Renal cortex interstitium (tissue), 11 donors: ENCODE measurements around the gene NALCN. TPM values are rescaled to one million over a fixed set of nuclear protein-coding genes. Genes with fewer than 3 reads are reported as not detected.

Source experiments
- DNase-seq, 11 donors: peaks; one replicate each; pipeline ENCODE4 v3.0.0-alpha.2; 2013; ENCODE audit warnings: low read depth in 9 of 11, low spot score in 4 of 11; ENCODE audit errors: extremely low read depth in 1 of 11
- polyA plus RNA-seq, 3 donors: library from polyadenylated mRNA; unstranded; fragments of 120-200 nt; gene quantifications; one replicate each; pipeline ENCODE4 v1.2.1, GENCODE V29; 2013; ENCODE audit not compliant: insufficient read length in 3 of 3

Gene NALCN
- polyA plus RNA-seq, 3 donors, result 0.92 to 1.5 (median 1.2) TPM

- DNase-seq, result no peak
Observed at GRCh38 chr13:101157261-101157660, 259.0 kb downstream of the NALCN start.

GRCh38 chr13:101155920-101156319, 260.4 kb downstream of the NALCN start:
- DNase-seq, result no peak

- DNase-seq, result no peak
Observed at GRCh38 chr13:101152184-101152583, 264.1 kb downstream of the NALCN start.

- DNase-seq, result peak in 1 of 11 donors; percentile 12
Observed at GRCh38 chr13:101150998-101151397, 265.3 kb downstream of the NALCN start.

- peak in 2 of 11 donors; percentile 12 to 13 for DNase-seq
Observed at GRCh38 chr13:101149735-101150384, 266.4 kb downstream of the NALCN start.

- DNase-seq, result no peak
Observed at GRCh38 chr13:101146101-101146898, 270.0 kb downstream of the NALCN start.

GRCh38 chr13:101144808-101145419, 271.4 kb downstream of the NALCN start:
- DNase-seq, result peak in 9 of 11 donors; percentile 25 to 47 (median 32)

GRCh38 chr13:101140936-101141335, 275.4 kb downstream of the NALCN start:
- no peak for DNase-seq

GRCh38 chr13:101140087-101140770, 276.1 kb downstream of the NALCN start:
- DNase-seq, result no peak

GRCh38 chr13:101139081-101139480, 277.2 kb downstream of the NALCN start:
- DNase-seq, result no peak

- peak; percentile 16 to 73 (median 42) for DNase-seq
Observed at GRCh38 chr13:101127741-101128353, 288.5 kb downstream of the NALCN start.

- DNase-seq, result no peak
Observed at GRCh38 chr13:101123028-101123427, 293.3 kb downstream of the NALCN start.

GRCh38 chr13:101121608-101122007, 294.7 kb downstream of the NALCN start:
- no peak for DNase-seq

- DNase-seq, result no peak
Observed at GRCh38 chr13:101120007-101120406, 296.3 kb downstream of the NALCN start.

GRCh38 chr13:101116826-101117225, 299.5 kb downstream of the NALCN start:
- DNase-seq, result no peak

GRCh38 chr13:101116341-101116740, 300.0 kb downstream of the NALCN start:
- DNase-seq, result no peak

GRCh38 chr13:101115762-101116171, 300.5 kb downstream of the NALCN start:
- no peak for DNase-seq

- DNase-seq, result no peak
Observed at GRCh38 chr13:101111894-101112293, 304.4 kb downstream of the NALCN start.

GRCh38 chr13:101109005-101109404, 307.3 kb downstream of the NALCN start:
- DNase-seq, result no peak
